Heart left ventricle (tissue), 16 donors: ENCODE data around the gene CRYAB. TPM values are rescaled to one million over a fixed set of nuclear protein-coding genes. Genes with fewer than 3 reads are reported as not detected.

Experiments used
- ATAC-seq, 4 donors: fragments of 200-7000 bp; cut with Tn5 transposase; one replicate each; pipeline ENCODE4 v1.9.1; 2020 to 2022; ENCODE audit warnings: moderate library complexity in 4 of 4, mild to moderate bottlenecking in 3 of 4, moderate number of reproducible peaks in 1 of 4
- DNase-seq, 5 donors: peaks; one replicate each; pipeline ENCODE4 v3.0.0-alpha.2; 2020
- H3K27ac ChIP-seq, 12 donors: fragments of 200-600 bp; sonication (generic) in 4 of 12; one replicate each; pipeline versions ENCODE4 v1.5.0 to v1.8.0; 2016 to 2022; ENCODE audit warnings: mild to moderate bottlenecking in 2 of 12
- H3K27me3 ChIP-seq, 9 donors: fragments of 200-600 bp; sonication (generic) in 2 of 9; one replicate each; pipeline versions ENCODE4 v1.5.1 to v1.8.0; 2016 to 2022; ENCODE audit warnings: mild to moderate bottlenecking in 3 of 9
- H3K36me3 ChIP-seq, 9 donors: fragments of 200-600 bp; sonication (generic) in 2 of 9; one replicate each; pipeline versions ENCODE4 v1.5.0 to v1.8.0; 2018 to 2022; ENCODE audit warnings: mild to moderate bottlenecking in 2 of 9
- H3K4me1 ChIP-seq, 12 donors: fragments of 200-600 bp; sonication (generic) in 4 of 12; one replicate each; pipeline versions ENCODE4 v1.5.0 to v1.8.0; 2016 to 2022; ENCODE audit warnings: mild to moderate bottlenecking in 3 of 12
- H3K4me3 ChIP-seq, 12 donors: fragments of 200-600 bp; sonication (generic) in 4 of 12; one replicate each; pipeline versions ENCODE4 v1.5.0 to v1.8.0; 2017 to 2022; ENCODE audit warnings: mild to moderate bottlenecking in 9 of 12, moderate library complexity in 4 of 12
- H3K9me3 ChIP-seq, 12 donors: fragments of 200-600 bp; sonication (generic) in 4 of 12; one replicate each; pipeline versions ENCODE4 v1.5.0 to v1.8.0; 2016 to 2022; ENCODE audit warnings: mild to moderate bottlenecking in 1 of 12
- POLR2A ChIP-seq, 2 donors: fragments of 450-650 bp; IDR thresholded peaks; one replicate each; pipeline ENCODE4 v1.6.1; 2017; ENCODE audit warnings: antibody characterized with exemption in 2 of 2, mild to moderate bottlenecking in 2 of 2, moderate library complexity in 2 of 2
- WGBS, 4 donors: extraction: QIAGEN DNeasy Blood & Tissue Kit in 2 of 4; methylation state at CpG; one replicate each; pipeline versions ENCODE4 v1.1.5 to v1.1.7; 2013 to 2018; 5-methylcytosine and 5-hydroxymethylcytosine counted together
- intact Hi-C, 10 donors: fragments of 100-400 bp; cut with DNase I; formaldehyde crosslinking; loops; one replicate each; pipeline versions ENCODE4 v1.11.1 to v1.14.2; 2022
- polyA plus RNA-seq, 2 donors: library from polyadenylated mRNA; stranded (reverse); fragments of 200-250 nt; gene quantifications; one replicate each; pipeline ENCODE4 v1.2.3, GENCODE V29; 2013
- total RNA-seq, 9 donors: library from RNA; depleted of rRNA in 2 of 9; stranded (reverse); fragments of >200 nt in 2 of 9; fragmentation: NEBNext Ultra II Directional in 3 of 9; extraction: Animal tissue kit (Norgen Biotek cat#: 25700) in 3 of 9; gene quantifications; one replicate each; pipeline versions ENCODE4 v1.1.0 to v1.2.4, GENCODE V29; 2016 to 2023
- TF ChIP-seq, protein P1 (sequence below), 12 donors: fragments of 200-600 bp; sonication (generic) in 4 of 12; IDR thresholded peaks; one replicate each; pipeline versions ENCODE4 v1.5.0 to v1.8.0; 2018 to 2022; ENCODE audit warnings: antibody characterized with exemption in 12 of 12, mild to moderate bottlenecking in 5 of 12
- donor health status: ischemic (EF 13 %, LVEDD 7.1; RV severe dilation, severe dysfunction).
- donor health status: healthy with polysubstance abuse.
- donor health status: DM: no; HTN: yes; CAD: no.
- donor health status: DM: no; HTN: no; CAD: no.
- donor health status: ischemic (EF 25% LVEDD 6.9; RV normal size, moderate dysfunction).
- donor health status: ischemic (EF 25% LVEDD 5.7; RV mildly dilated, moderate dysfunction).
- donor health status: healthy.
- donor health status: DM: yes; HTN: yes; CAD: no.
- donor health status: ischemic (EF 35%, LVEDD 5.7; RV mildly dilated, moderate dysfunction).
- donor health status: nonischemic (EF 11% LVEDD 7.7; RV severe dilation, severe dysfunction).
- donor health status: DM: yes; HTN: yes; CAD: no.
- donor health status: PGD.
- donor health status: ischemic (EF 29% LVEDD 5.4; RV normal size, mild dysfunction).
- donor health status: nonischemic (EF 23%, LVEDD 6.1; RV moderate dilation, normal function).

The CRYAB gene
- total and polyA plus RNA-seq, 11 donors = 4,504 to 20,720 (median 8,477) TPM

DNA sequence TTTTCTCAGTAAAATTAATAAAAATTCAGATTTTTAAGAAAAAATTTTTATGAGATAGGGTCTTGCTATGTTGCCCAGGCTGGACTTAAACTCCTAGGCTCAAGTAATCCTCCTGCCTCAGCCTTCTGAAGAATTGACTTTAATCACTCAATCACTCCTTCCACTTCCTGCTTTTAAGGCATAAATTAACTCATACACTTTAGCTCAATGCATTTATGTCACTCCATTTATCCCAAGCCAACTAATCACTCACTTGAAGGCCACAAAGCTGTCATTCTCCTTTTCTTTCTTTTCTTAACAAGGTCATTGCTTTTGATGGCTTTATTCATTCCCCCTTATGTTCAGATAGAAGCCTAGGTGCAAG is 41.1 kb downstream of the CRYAB start:
- H3K27me3 ChIP-seq = no peaks in the 10 kb centered on the region
- peaks cover 0 to 23% (median 11%) of the 10 kb centered on the region in 12 donors for H3K4me1 ChIP-seq
- H3K27ac ChIP-seq = peak overlapping the region in 11 of 12 donors; percentile 84 to 94 (median 90)
- H3K36me3 ChIP-seq = peaks cover 0 to 50% (median 41%) of the 10 kb centered on the region in 9 donors
- ATAC-seq (no peak), DNase-seq (no peak)
- peak overlapping the region; percentile 70 to 100 (median 86) for H3K4me3 ChIP-seq
- TF ChIP-seq, protein P1, sequence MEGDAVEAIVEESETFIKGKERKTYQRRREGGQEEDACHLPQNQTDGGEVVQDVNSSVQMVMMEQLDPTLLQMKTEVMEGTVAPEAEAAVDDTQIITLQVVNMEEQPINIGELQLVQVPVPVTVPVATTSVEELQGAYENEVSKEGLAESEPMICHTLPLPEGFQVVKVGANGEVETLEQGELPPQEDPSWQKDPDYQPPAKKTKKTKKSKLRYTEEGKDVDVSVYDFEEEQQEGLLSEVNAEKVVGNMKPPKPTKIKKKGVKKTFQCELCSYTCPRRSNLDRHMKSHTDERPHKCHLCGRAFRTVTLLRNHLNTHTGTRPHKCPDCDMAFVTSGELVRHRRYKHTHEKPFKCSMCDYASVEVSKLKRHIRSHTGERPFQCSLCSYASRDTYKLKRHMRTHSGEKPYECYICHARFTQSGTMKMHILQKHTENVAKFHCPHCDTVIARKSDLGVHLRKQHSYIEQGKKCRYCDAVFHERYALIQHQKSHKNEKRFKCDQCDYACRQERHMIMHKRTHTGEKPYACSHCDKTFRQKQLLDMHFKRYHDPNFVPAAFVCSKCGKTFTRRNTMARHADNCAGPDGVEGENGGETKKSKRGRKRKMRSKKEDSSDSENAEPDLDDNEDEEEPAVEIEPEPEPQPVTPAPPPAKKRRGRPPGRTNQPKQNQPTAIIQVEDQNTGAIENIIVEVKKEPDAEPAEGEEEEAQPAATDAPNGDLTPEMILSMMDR (IDR thresholded peaks at IDR 0.05) = no peak
- TF ChIP-seq POLR2A (IDR thresholded peaks at IDR 0.05) = no peak
- intact Hi-C loops = loop anchor here in 7 of 10 donors (5.0 to 10.0 kb wide), 3 partner anchors 107 to 214 kb away; partner anchors contain the start of genes SDHD (in 5 of the 7) and TIMM8B (in 5 of the 7)
- H3K9me3 ChIP-seq = no peaks in the 10 kb centered on the region

DNA sequence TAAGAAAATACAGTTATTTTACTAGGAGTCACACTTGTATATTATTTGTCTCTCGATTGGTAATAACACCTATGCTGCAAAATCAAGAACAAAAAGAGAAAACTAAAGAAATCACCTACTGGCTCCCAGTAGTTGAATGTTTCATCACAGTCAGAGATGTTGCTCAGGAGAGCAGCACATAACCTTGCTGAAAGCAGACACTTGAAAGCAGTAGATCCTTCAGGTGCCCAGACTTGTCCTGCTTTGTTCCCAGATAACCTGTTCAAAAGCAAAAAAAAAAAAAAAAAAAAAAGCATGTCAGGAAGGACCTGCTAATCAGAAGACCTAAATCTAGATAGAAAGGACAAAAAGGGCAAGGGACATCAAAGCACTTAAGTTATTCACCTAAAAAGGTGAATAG is 41.5 kb downstream of the CRYAB start:
- H3K4me3 ChIP-seq = peak overlapping the region in 8 of 12 donors; percentile 74 to 94 (median 86)
- H3K36me3 ChIP-seq = peaks cover 0 to 50% (median 41%) of the 10 kb centered on the region in 9 donors
- DNase-seq (no peak), ATAC-seq (no peak)
- WGBS, 4 donors = 89 to 97% (median 93%) methylated on average over 1 of the region's 1 CpG
- peaks cover 0 to 23% (median 11%) of the 10 kb centered on the region in 12 donors for H3K4me1 ChIP-seq
- intact Hi-C loops = loop anchor here in 7 of 10 donors (5.0 to 10.0 kb wide), 3 partner anchors 107 to 215 kb away; partner anchors contain the start of genes SDHD (in 5 of the 7) and TIMM8B (in 5 of the 7)
- H3K9me3 ChIP-seq = no peaks in the 10 kb centered on the region
- no peak for TF ChIP-seq POLR2A (IDR thresholded peaks at IDR 0.05)
- TF ChIP-seq, protein P1 (IDR thresholded peaks at IDR 0.05) = no peak
- H3K27me3 ChIP-seq = no peaks in the 10 kb centered on the region
- peak overlapping the region in 2 of 12 donors; percentile 90 to 93 for H3K27ac ChIP-seq

DNA sequence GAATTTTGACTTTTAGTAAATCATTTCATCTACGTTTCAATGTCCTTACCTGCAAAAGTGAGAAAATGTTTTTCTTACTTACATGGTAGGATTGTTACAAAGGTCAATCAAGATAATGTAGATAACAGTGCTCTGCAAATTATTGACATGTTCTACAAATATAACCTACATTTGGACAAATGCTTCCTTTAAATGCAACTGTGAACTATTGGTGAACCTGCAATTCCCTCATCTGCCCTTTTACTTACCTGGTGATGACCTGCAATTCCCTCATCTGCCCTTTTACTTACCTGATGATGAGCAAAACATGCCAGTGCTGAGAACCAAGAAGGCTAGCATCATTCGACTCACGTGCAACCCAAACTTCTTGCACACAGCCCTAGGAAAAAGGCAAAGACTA is 51.3 kb downstream of the CRYAB start:
- DNase-seq = no peak
- no peak for ATAC-seq
- TF ChIP-seq, protein P1 (IDR thresholded peaks at IDR 0.05) = no peak
- TF ChIP-seq POLR2A (IDR thresholded peaks at IDR 0.05) = no peak
- Histone ChIP-seq H3K4me1 (no peaks in the 10 kb centered on the region), H3K9me3 (no peaks in the 10 kb centered on the region), H3K27me3 (no peaks in the 10 kb centered on the region), H3K36me3 (peaks cover 0 to 100% (median 92%) of the 10 kb centered on the region in 9 donors), H3K27ac (no peak overlapping the region), H3K4me3 (no peak overlapping the region)
- 90 to 96% (median 95%) methylated on average over 3 of the region's 3 CpGs for WGBS, 4 donors
- intact Hi-C loops = no loop called here

Other genes with a start within 250 kb of the CRYAB start
- 10 to 100 TPM in 5 of 9 donors, 1 to 10 TPM in 4; 6.8 to 99.9 (median 11.8) TPM for gene PPP2R1B, start 145.4 kb downstream of the CRYAB start, total RNA-seq
- 1 to 10 TPM; 4.2 to 7.9 TPM for gene PPP2R1B, start 145.4 kb downstream of the CRYAB start, polyA plus RNA-seq
- gene ALG9, start 40.2 kb downstream of the CRYAB start, total RNA-seq = 10 to 100 TPM; 13.5 to 26.5 (median 17.6) TPM
- gene ALG9, start 40.2 kb downstream of the CRYAB start, polyA plus RNA-seq = 10 to 100 TPM; 16.2 to 20.9 TPM
- 1 to 10 TPM in 6 of 9 donors, under 1 TPM in 3; 0.93 to 2.0 (median 1.3) TPM for gene FDXACB1, start 32.6 kb downstream of the CRYAB start, total RNA-seq
- gene FDXACB1, start 32.6 kb downstream of the CRYAB start, polyA plus RNA-seq = 1 to 10 TPM in 1 of 2 donors, under 1 TPM in 1; 0.69 to 1.1 TPM
- 10 to 100 TPM; 11.9 to 38.7 (median 31.8) TPM for gene CFAP68, start 32.2 kb downstream of the CRYAB start, total RNA-seq
- gene CFAP68, start 32.2 kb downstream of the CRYAB start, polyA plus RNA-seq = 10 to 100 TPM; 12.9 to 39.5 TPM
- gene HSPB2, start 964 bp upstream of the CRYAB start, total RNA-seq = 10 to 100 TPM in 7 of 9 donors, 1 to 10 TPM in 2; 5.5 to 66.7 (median 20.9) TPM
- 10 to 100 TPM; 59.8 to 67.9 TPM for gene HSPB2, start 964 bp upstream of the CRYAB start, polyA plus RNA-seq
- 1 to 10 TPM in 8 of 9 donors, under 1 TPM in 1; 0.79 to 8.3 (median 2.0) TPM for gene C11orf52, start 7.1 kb upstream of the CRYAB start, total RNA-seq
- gene C11orf52, start 7.1 kb upstream of the CRYAB start, polyA plus RNA-seq = 1 to 10 TPM; 2.3 to 2.9 TPM
- 10 to 100 TPM; 15.0 to 34.9 (median 20.5) TPM for gene DIXDC1, start 25.6 kb upstream of the CRYAB start, total RNA-seq
- 10 to 100 TPM in 1 of 2 donors, 1 to 10 TPM in 1; 3.9 to 10.6 TPM for gene DIXDC1, start 25.6 kb upstream of the CRYAB start, polyA plus RNA-seq
- 100 to 1,000 TPM; 110 to 179 (median 160) TPM for gene DLAT, start 113.6 kb upstream of the CRYAB start, total RNA-seq
- 10 to 100 TPM; 48.7 to 98.3 TPM for gene DLAT, start 113.6 kb upstream of the CRYAB start, polyA plus RNA-seq
- 1 to 10 TPM; 1.4 to 6.9 (median 2.1) TPM for gene PIH1D2, start 162.2 kb upstream of the CRYAB start, total RNA-seq
- gene PIH1D2, start 162.2 kb upstream of the CRYAB start, polyA plus RNA-seq = 1 to 10 TPM; 1.4 to 2.4 TPM
- 10 to 100 TPM in 3 of 9 donors, 1 to 10 TPM in 6; 5.1 to 12.5 (median 7.6) TPM for gene NKAPD1, start 162.5 kb upstream of the CRYAB start, total RNA-seq
- gene NKAPD1, start 162.5 kb upstream of the CRYAB start, polyA plus RNA-seq = 10 to 100 TPM in 1 of 2 donors, 1 to 10 TPM in 1; 4.2 to 10.9 TPM
- 100 to 1,000 TPM; 113 to 203 (median 148) TPM for gene TIMM8B, start 175.0 kb upstream of the CRYAB start, total RNA-seq
- 100 to 1,000 TPM; 210 to 327 TPM for gene TIMM8B, start 175.0 kb upstream of the CRYAB start, polyA plus RNA-seq
- 100 to 1,000 TPM; 173 to 314 (median 245) TPM for gene SDHD, start 175.1 kb upstream of the CRYAB start, total RNA-seq
- gene SDHD, start 175.1 kb upstream of the CRYAB start, polyA plus RNA-seq = 100 to 1,000 TPM; 235 to 236 TPM